ENCODE data around the gene PSENEN. TPM values are rescaled to one million over a fixed set of nuclear protein-coding genes. Genes with fewer than 3 reads are reported as not detected.

PSENEN gene
- total and polyA plus RNA-seq, 2 of the 8 experiments (the other 6 are each of a cell fraction or from before 2014, with no cell fraction given), result 66.7 to 75.3 TPM

GRCh38 chr19:35792312-35792711 lies 46.9 kb downstream of the PSENEN start (continued):
- no peak for TF ChIP-seq CHD7 (IDR thresholded peaks at IDR 0.05; ENCODE audit: insufficient replicate concordance, low read length)
- no peak for TF ChIP-seq EP300 (IDR thresholded peaks at IDR 0.05; ENCODE audit: borderline replicate concordance in 1 of 2, low read depth in 2 of 2, low read length in 2 of 2)
- no peak for TF ChIP-seq TCF12 (IDR thresholded peaks at IDR 0.05; ENCODE audit: low read depth, low read length)
- no peak for TF ChIP-seq RAD21 (IDR thresholded peaks at IDR 0.05 in 1 of 2, conservative IDR thresholded peaks at IDR 0.05 in 1 of 2; ENCODE audit: low read depth in 2 of 2, low read length in 2 of 2)

Measured in H1 (cell line).